Vagina (tissue), 2 donors: ENCODE data around the gene NTM.

Source experiments
- CTCF ChIP-seq, 3 experiments: fragments of 450-650 bp in 2 of 3; fragments of 200-600 bp in 1 of 3; sonication (generic) in 1 of 3; IDR thresholded peaks; one replicate each; pipeline ENCODE4 v1.5.1; 2017 to 2019; ENCODE audit warnings: antibody characterized with exemption in 3 of 3, mild to moderate bottlenecking in 2 of 3, moderate library complexity in 2 of 3
- POLR2A ChIP-seq, 2 donors: fragments of 450-650 bp; IDR thresholded peaks; one replicate each; pipeline ENCODE4 v1.6.1; 2017; ENCODE audit warnings: antibody characterized with exemption in 2 of 2, mild to moderate bottlenecking in 2 of 2, moderate library complexity in 2 of 2
- POLR2AphosphoS5 ChIP-seq, 2 donors: sonication (generic); formaldehyde crosslinking; IDR thresholded peaks; one replicate each; pipeline ENCODE4 v1.9.0; 2017; ENCODE audit warnings: antibody characterized with exemption in 2 of 2, mild to moderate bottlenecking in 2 of 2, low read depth in 1 of 2; ENCODE audit not compliant: insufficient read depth in 1 of 2

GRCh38 chr11:132127900-132128288 lies 757.5 kb downstream of the NTM start:
- TF ChIP-seq CTCF (IDR thresholded peaks at IDR 0.05): no peak
- no peak for TF ChIP-seq POLR2A (IDR thresholded peaks at IDR 0.05)
- TF ChIP-seq POLR2AphosphoS5 (IDR thresholded peaks at IDR 0.05; ENCODE audit: insufficient read depth in 1 of 2, low read depth in 1 of 2): no peak
